Thyroid gland (tissue), 4 donors: Measurements from ENCODE around the gene GOLT1B.

Experiments
- POLR2A ChIP-seq, 2 donors: fragments of 450-650 bp; IDR thresholded peaks; one replicate each; pipeline ENCODE4 v1.6.1; 2017; ENCODE audit warnings: antibody characterized with exemption in 2 of 2, mild to moderate bottlenecking in 2 of 2, moderate library complexity in 1 of 2
- TF ChIP-seq, protein P1 (sequence below), 6 experiments: fragments of 200-600 bp in 3 of 6; fragments of 450-650 bp in 3 of 6; sonication (generic) in 3 of 6; IDR thresholded peaks; one replicate each; pipeline ENCODE4 v1.5.1; 2016 to 2019; ENCODE audit warnings: antibody characterized with exemption in 6 of 6, mild to moderate bottlenecking in 2 of 6, inconsistent platforms in 1 of 6, moderate library complexity in 1 of 6

DNA sequence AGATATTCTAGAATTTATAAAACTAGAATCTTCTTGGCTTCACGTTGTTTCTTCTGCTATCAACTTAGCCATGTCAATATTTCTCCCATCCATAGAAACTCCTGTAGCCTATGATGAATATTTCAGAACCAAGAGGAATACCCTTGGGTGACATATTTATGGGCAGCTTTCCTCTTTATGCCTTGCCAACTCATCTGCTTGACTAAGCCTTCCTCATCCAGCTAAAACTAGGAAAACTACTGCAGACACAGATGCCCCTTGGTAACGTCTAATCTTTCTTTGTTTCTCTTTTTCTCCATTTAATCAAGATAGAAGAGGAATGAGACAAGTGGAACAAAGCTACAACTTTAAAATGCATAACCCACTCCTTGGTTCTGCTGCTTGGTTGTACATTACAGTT lies 6.3 kb downstream of the GOLT1B start:
- TF ChIP-seq, protein P1, sequence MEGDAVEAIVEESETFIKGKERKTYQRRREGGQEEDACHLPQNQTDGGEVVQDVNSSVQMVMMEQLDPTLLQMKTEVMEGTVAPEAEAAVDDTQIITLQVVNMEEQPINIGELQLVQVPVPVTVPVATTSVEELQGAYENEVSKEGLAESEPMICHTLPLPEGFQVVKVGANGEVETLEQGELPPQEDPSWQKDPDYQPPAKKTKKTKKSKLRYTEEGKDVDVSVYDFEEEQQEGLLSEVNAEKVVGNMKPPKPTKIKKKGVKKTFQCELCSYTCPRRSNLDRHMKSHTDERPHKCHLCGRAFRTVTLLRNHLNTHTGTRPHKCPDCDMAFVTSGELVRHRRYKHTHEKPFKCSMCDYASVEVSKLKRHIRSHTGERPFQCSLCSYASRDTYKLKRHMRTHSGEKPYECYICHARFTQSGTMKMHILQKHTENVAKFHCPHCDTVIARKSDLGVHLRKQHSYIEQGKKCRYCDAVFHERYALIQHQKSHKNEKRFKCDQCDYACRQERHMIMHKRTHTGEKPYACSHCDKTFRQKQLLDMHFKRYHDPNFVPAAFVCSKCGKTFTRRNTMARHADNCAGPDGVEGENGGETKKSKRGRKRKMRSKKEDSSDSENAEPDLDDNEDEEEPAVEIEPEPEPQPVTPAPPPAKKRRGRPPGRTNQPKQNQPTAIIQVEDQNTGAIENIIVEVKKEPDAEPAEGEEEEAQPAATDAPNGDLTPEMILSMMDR (IDR thresholded peaks at IDR 0.05), result no peak
- TF ChIP-seq POLR2A (IDR thresholded peaks at IDR 0.05), result no peak
